Measurements from ENCODE around the gene CDK14.

- TF ChIP-seq CTCF (IDR thresholded peaks at IDR 0.05; ENCODE audit: low read depth, low read length) = no peak
- TF ChIP-seq EZH2phosphoT487 (IDR thresholded peaks at IDR 0.05; ENCODE audit: low read depth) = no peak
These were observed 14.0 kb upstream of the CDK14 start for GRCh38 chr7:90582164-90582563.

Data from OCI-LY3 (cell line).